HepG2 (cell line): ENCODE data around the gene PDLIM7. TPM values are rescaled to one million over a fixed set of nuclear protein-coding genes. Genes with fewer than 3 reads are reported as not detected.

Source experiments
- ATAC-seq: fragments of 200-7000 bp; cut with Tn5 transposase; 3 replicates; pipeline ENCODE4 v1.9.1; 2020; ENCODE audit warnings: mild to moderate bottlenecking, moderate library complexity
- BruUV-seq: library from RNA; stranded (reverse); fragments of 400-500 nt; replicated peaks from 2 replicates; lab custom pipeline; 2021; lab: Mats Ljungman, UMichigan
- CTCF ChIA-PET: fragments of 300-600 bp; formaldehyde crosslinking; extraction: SDS; loops from one replicate; lab custom pipeline; 2021; ENCODE audit warnings: low total read pairs, inconsistent platforms, low intra/inter-chr PET ratio; lab: Yijun Ruan, JAX
- POLR2A ChIA-PET: fragments of 350-600 bp; sonication (Branson Sonifier 250); formaldehyde crosslinking; loops from one replicate; lab custom pipeline; 2020; ENCODE audit warnings: antibody characterized with exemption, inconsistent platforms; lab: Yijun Ruan, JAX
- DNase-seq: peaks from one replicate; pipeline ENCODE4 v3.0.0-alpha.2; 2015; ENCODE audit warnings: low spot score
- FAIRE-seq: peaks from 3 replicates; lab custom pipeline; 2011; peaks lifted over from hg19 to GRCh38; lab: Jason Lieb, UNC
- H2AFZ ChIP-seq: one replicate; pipeline ENCODE4 v1.6.1; 2011; ENCODE audit warnings: low read length, inconsistent platforms
- H3K27ac ChIP-seq: fragments of 300-600 bp; 3 replicates; pipeline ENCODE4 v1.8.0; 2011; ENCODE audit warnings: mixed run types, mild to moderate bottlenecking, mixed read lengths, low read length, inconsistent platforms; ENCODE audit not compliant: insufficient read depth; ENCODE audit errors: extremely low read length
- H3K27me3 ChIP-seq, 2 experiments: fragments of 200-600 bp in 1 of 2; 2 replicates in 1 of 2; 3 replicates in 1 of 2; pipeline versions ENCODE4 v1.6.0 to v1.8.0; 2011; ENCODE audit warnings: low read length in 2 of 2, mild to moderate bottlenecking in 2 of 2, moderate library complexity in 2 of 2, inconsistent platforms in 1 of 2; ENCODE audit not compliant: insufficient read depth in 2 of 2, control insufficient read depth in 1 of 2
- H3K36me3 ChIP-seq, 2 experiments: fragments of 200-600 bp in 1 of 2; replicated peaks in 1 of 2; 2 replicates in 1 of 2; 3 replicates in 1 of 2; pipeline versions ENCODE4 v1.5.1 to v1.8.0; 2011; ENCODE audit warnings: low read length in 2 of 2, inconsistent platforms in 1 of 2; ENCODE audit not compliant: insufficient read depth in 2 of 2, control insufficient read depth in 1 of 2
- H3K4me1 ChIP-seq: 2 replicates; pipeline ENCODE4 v1.5.1; 2012; ENCODE audit warnings: low read length, inconsistent platforms; ENCODE audit not compliant: insufficient read depth
- H3K4me2 ChIP-seq: 2 replicates; pipeline ENCODE4 v1.6.0; 2011; ENCODE audit warnings: low read depth, low read length, inconsistent platforms
- H3K4me3 ChIP-seq, 3 experiments: fragments of 200-600 bp in 1 of 3; sonication (generic), shearing (Covaris generic) in 1 of 3; replicated peaks in 1 of 3; 2 replicates each; pipeline ENCODE4 v1.5.1; 2011 to 2016; ENCODE audit warnings: low read length in 3 of 3, inconsistent platforms in 2 of 3, low read depth in 2 of 3, mild to moderate bottlenecking in 2 of 3, control low read depth in 1 of 3, mixed read lengths in 1 of 3; ENCODE audit not compliant: insufficient read depth in 1 of 3
- H3K79me2 ChIP-seq: one replicate; pipeline ENCODE4 v1.6.1; 2011; ENCODE audit warnings: low read length, inconsistent platforms; ENCODE audit not compliant: insufficient read depth
- H3K9ac ChIP-seq: 2 replicates; pipeline ENCODE4 v1.6.0; 2011; ENCODE audit warnings: mild to moderate bottlenecking, low read depth, low read length, inconsistent platforms; ENCODE audit not compliant: insufficient read depth
- H3K9me3 ChIP-seq: 2 replicates; pipeline ENCODE4 v1.5.1; 2012; ENCODE audit warnings: mild to moderate bottlenecking, low read length
- H4K20me1 ChIP-seq: 2 replicates; pipeline ENCODE4 v1.6.0; 2011; ENCODE audit warnings: inconsistent platforms, mild to moderate bottlenecking, low read length, moderate library complexity; ENCODE audit not compliant: insufficient read depth
- EED ChIP-seq: sonication (generic); formaldehyde crosslinking; IDR thresholded peaks from 2 replicates; pipeline ENCODE4 v1.5.0; 2020; ENCODE audit warnings: mild to moderate bottlenecking, missing genetic modification reagents
- FOXO1 ChIP-seq: sonication (generic); formaldehyde crosslinking; IDR thresholded peaks from 2 replicates; pipeline ENCODE4 v1.4.0; 2020; ENCODE audit warnings: missing genetic modification reagents
- JARID2 ChIP-seq: sonication (generic); formaldehyde crosslinking; IDR thresholded peaks from 2 replicates; pipeline ENCODE4 v1.8.1; 2023; ENCODE audit warnings: missing genetic modification reagents, inconsistent platforms; ENCODE audit not compliant: insufficient replicate concordance
- JUN ChIP-seq: sonication (generic); formaldehyde crosslinking; IDR thresholded peaks from 2 replicates; pipeline ENCODE4 v1.4.0; 2020; ENCODE audit warnings: mild to moderate bottlenecking, missing genetic modification reagents
- NONO ChIP-seq, 2 experiments: fragments of 450-650 bp in 1 of 2; sonication (generic) in 1 of 2; formaldehyde crosslinking in 1 of 2; IDR thresholded peaks in 1 of 2; conservative IDR thresholded peaks in 1 of 2; 2 replicates each; pipeline versions ENCODE4 v1.6.1 to v1.8.0; 2017 to 2022; ENCODE audit warnings: mild to moderate bottlenecking in 1 of 2, missing genetic modification reagents in 1 of 2, moderate library complexity in 1 of 2
- RBM39 ChIP-seq: fragments of 200-400 bp; formaldehyde crosslinking; IDR thresholded peaks from one replicate; pipeline ENCODE4 v1.6.1; 2018; ENCODE audit warnings: antibody characterized with exemption, mild to moderate bottlenecking, low read depth, low read length; ENCODE audit not compliant: poor library complexity, severe bottlenecking
- REPIN1 ChIP-seq: sonication (generic); formaldehyde crosslinking; IDR thresholded peaks from 2 replicates; pipeline ENCODE4 v1.8.0; 2022; ENCODE audit warnings: missing genetic modification reagents, low read depth, mild to moderate bottlenecking, borderline replicate concordance
- RFXANK ChIP-seq: IDR thresholded peaks from 2 replicates; pipeline ENCODE4 v1.6.1; 2016
- RNF2 ChIP-seq: fragments of 450-650 bp; conservative IDR thresholded peaks from 2 replicates; pipeline ENCODE4 v1.6.1; 2016; ENCODE audit warnings: low read depth
- SOX13 ChIP-seq, 3 experiments: fragments of 450-650 bp in 1 of 3; sonication (generic) in 1 of 3; formaldehyde crosslinking in 1 of 3; IDR thresholded peaks in 2 of 3; conservative IDR thresholded peaks in 1 of 3; 2 replicates each; pipeline versions ENCODE4 v1.5.0 to v1.6.1; 2016 to 2020; ENCODE audit warnings: antibody characterized with exemption in 1 of 3, mild to moderate bottlenecking in 1 of 3, missing compliant biosample characterization in 1 of 3, missing genetic modification reagents in 1 of 3, moderate library complexity in 1 of 3
- U2AF2 ChIP-seq: fragments of 200-400 bp; formaldehyde crosslinking; IDR thresholded peaks from 2 replicates; pipeline ENCODE4 v1.6.1; 2017; ENCODE audit warnings: low read depth, mild to moderate bottlenecking, low read length
- XRCC5 ChIP-seq: fragments of 200-400 bp; formaldehyde crosslinking; optimal IDR thresholded peaks from 2 replicates; pipeline ENCODE3; 2017; ENCODE audit warnings: mild to moderate bottlenecking, low read length
- ZNF430 ChIP-seq: sonication (generic); formaldehyde crosslinking; IDR thresholded peaks from 2 replicates; pipeline ENCODE4 v1.9.0; 2021; ENCODE audit warnings: mild to moderate bottlenecking, missing genetic modification reagents
- ZNF558 ChIP-seq: sonication (generic); formaldehyde crosslinking; IDR thresholded peaks from 2 replicates; pipeline ENCODE4 v1.9.0; 2022; ENCODE audit warnings: mild to moderate bottlenecking, missing genetic modification reagents, borderline replicate concordance
- WGBS: methylation state at CpG from one replicate; pipeline ENCODE4 v1.1.6; 2017; ENCODE audit warnings: low lambda C conversion rate; 5-methylcytosine and 5-hydroxymethylcytosine counted together
- in situ Hi-C: cut with HindIII; loops from 2 replicates; pipeline ENCODE4 v1.10.0; 2017; ENCODE audit warnings: low pct_unique_long_range_greater_than_20kb; ENCODE audit not compliant: extremely low pct_ligation_motif_present
- intact Hi-C: fragments of 100-400 bp; cut with micrococcal nuclease; formaldehyde crosslinking; loops from one replicate; pipeline ENCODE4 v1.10.0; 2022; ENCODE audit not compliant: unreplicated experiment
- polyA plus RNA-seq, 8 experiments: library from polyadenylated mRNA; depleted of rRNA in 3 of 8; stranded (reverse) in 7 of 8; unstranded in 1 of 8; fragments of >200 nt; fragmentation: Illumina TruSeq in 4 of 8; extraction: Trizol in 4 of 8; gene quantifications; 2 replicates each; pipeline versions ENCODE4 v1.2.1 to v1.2.3, GENCODE V29; 2011 to 2016; ENCODE audit warnings: low read depth in 4 of 8, missing spikeins in 1 of 8, mixed read lengths in 1 of 8; ENCODE audit not compliant: insufficient read depth in 1 of 8
- total RNA-seq, 5 experiments: library from RNA; depleted of rRNA; stranded (reverse); fragments of >200 nt; fragmentation: Illumina TruSeq; extraction: Trizol; gene quantifications; 2 replicates each; pipeline ENCODE4 v1.2.3, GENCODE V29; 2016; ENCODE audit warnings: low read depth in 1 of 5
- TF ChIP-seq, protein P1 (sequence below): sonication (generic); formaldehyde crosslinking; IDR thresholded peaks from 2 replicates; pipeline ENCODE4 v1.4.0; 2020; ENCODE audit warnings: missing genetic modification reagents
- TF ChIP-seq, protein P2 (sequence below), 2 experiments: sonication (generic) in 1 of 2; formaldehyde crosslinking in 1 of 2; IDR thresholded peaks; 2 replicates each; pipeline versions ENCODE4 v1.4.0 to v1.6.1; 2016 to 2020; ENCODE audit warnings: borderline replicate concordance in 1 of 2, low read depth in 1 of 2, mild to moderate bottlenecking in 1 of 2, missing genetic modification reagents in 1 of 2

The PDLIM7 gene
- total and polyA plus RNA-seq, 2 of the 13 experiments (the other 11 are each of a cell fraction or from before 2014, with no cell fraction given), result 21.1 to 31.3 TPM

DNA sequence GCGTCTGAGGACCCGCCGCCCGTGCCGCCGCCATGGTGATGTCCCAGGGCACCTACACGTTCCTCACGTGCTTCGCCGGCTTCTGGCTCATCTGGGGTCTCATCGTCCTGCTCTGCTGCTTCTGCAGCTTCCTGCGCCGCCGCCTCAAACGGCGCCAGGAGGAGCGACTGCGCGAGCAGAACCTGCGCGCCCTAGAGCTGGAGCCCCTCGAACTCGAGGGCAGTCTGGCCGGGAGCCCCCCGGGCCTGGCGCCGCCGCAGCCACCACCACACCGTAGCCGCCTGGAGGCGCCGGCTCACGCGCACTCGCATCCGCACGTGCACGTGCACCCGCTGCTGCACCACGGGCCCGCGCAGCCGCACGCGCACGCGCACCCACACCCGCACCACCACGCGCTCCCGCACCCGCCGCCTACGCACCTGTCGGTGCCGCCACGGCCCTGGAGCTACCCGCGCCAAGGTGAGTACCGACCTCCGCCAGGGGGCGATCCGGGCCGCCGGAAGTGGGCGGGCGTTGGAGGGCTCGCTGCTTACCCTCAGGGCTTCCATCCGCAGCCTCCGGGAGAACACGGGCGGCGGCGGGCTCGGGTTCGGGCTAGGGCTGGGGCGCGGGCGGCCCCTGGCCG, 42.3 kb downstream of the PDLIM7 start:
- peak overlapping the region; percentile 82 for H3K9ac ChIP-seq
- 1% methylated on average over 16 of the region's 80 CpGs for WGBS
- TF ChIP-seq REPIN1 (CRISPR knock-in tag) (peak; percentile 77), FOXO1 (CRISPR knock-in tag) (no peak; the same call in 1 of the 2 replicates), RFXANK (CRISPR knock-in tag) (no peak), SOX13 (IDR thresholded peaks at IDR 0.05) (peak; percentile 20; the same call in 1 of the 2 replicates), SOX13 (CRISPR knock-in tag; conservative IDR thresholded peaks at IDR 0.05 in 1 of 2, IDR thresholded peaks at IDR 0.05 in 1 of 2) (peak in 1 of 2 experiments; percentile 41; a peak in 1 of 4 replicates), RNF2 (peak; percentile 66; the same call in 1 of the 2 replicates), ZNF430 (CRISPR knock-in tag) (no peak; the same call in 1 of the 2 replicates), JUN (CRISPR knock-in tag) (0 out of 2 replicates have a peak, but pooled peaks have one; percentile 46), EED (peak; percentile 51), NONO (IDR thresholded peaks at IDR 0.05) (no peak), NONO (CRISPR knock-in tag; conservative IDR thresholded peaks at IDR 0.05) (peak; percentile 87), XRCC5 (peak; percentile 64), ZNF558 (CRISPR knock-in tag) (no peak), U2AF2 (no peak), JARID2 (no peak), RBM39 (no peak)
- TF ChIP-seq, protein P1, sequence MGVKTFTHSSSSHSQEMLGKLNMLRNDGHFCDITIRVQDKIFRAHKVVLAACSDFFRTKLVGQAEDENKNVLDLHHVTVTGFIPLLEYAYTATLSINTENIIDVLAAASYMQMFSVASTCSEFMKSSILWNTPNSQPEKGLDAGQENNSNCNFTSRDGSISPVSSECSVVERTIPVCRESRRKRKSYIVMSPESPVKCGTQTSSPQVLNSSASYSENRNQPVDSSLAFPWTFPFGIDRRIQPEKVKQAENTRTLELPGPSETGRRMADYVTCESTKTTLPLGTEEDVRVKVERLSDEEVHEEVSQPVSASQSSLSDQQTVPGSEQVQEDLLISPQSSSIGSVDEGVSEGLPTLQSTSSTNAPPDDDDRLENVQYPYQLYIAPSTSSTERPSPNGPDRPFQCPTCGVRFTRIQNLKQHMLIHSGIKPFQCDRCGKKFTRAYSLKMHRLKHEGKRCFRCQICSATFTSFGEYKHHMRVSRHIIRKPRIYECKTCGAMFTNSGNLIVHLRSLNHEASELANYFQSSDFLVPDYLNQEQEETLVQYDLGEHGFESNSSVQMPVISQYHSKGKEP (CRISPR knock-in tag), result no peak
- TF ChIP-seq, protein P2, sequence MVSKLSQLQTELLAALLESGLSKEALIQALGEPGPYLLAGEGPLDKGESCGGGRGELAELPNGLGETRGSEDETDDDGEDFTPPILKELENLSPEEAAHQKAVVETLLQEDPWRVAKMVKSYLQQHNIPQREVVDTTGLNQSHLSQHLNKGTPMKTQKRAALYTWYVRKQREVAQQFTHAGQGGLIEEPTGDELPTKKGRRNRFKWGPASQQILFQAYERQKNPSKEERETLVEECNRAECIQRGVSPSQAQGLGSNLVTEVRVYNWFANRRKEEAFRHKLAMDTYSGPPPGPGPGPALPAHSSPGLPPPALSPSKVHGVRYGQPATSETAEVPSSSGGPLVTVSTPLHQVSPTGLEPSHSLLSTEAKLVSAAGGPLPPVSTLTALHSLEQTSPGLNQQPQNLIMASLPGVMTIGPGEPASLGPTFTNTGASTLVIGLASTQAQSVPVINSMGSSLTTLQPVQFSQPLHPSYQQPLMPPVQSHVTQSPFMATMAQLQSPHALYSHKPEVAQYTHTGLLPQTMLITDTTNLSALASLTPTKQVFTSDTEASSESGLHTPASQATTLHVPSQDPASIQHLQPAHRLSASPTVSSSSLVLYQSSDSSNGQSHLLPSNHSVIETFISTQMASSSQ (IDR thresholded peaks at IDR 0.05; ENCODE audit: low read depth), result no peak
- TF ChIP-seq, protein P2 (CRISPR knock-in tag; IDR thresholded peaks at IDR 0.05; ENCODE audit: borderline replicate concordance), result peak; percentile 78

More for the DNA sequence above, 42.3 kb downstream of the PDLIM7 start:
- BruUV-seq, result no TSS peak
- H3K4me3 ChIP-seq, result peak overlapping the region; percentile 81 to 89 (median 87)
- peaks cover 12% of the 10 kb centered on the region; the same call in 1 of the 2 replicates for H4K20me1 ChIP-seq
- ChIA-PET POLR2A (interaction anchor here (0.8 to 4.4 kb wide), 21 partner anchors 9 to 341 kb away, joined by 3 to 29 read pairs (median 7); partner anchors contain the start of genes F12, GRK6 and PDLIM7), CTCF (interaction anchor here (1.0 to 4.8 kb wide), 12 partner anchors 29 to 344 kb away, joined by 3 to 54 read pairs (median 4); partner anchors contain the start of genes GRK6 and PDLIM7)
- peaks cover 5% of the 10 kb centered on the region for H3K79me2 ChIP-seq
- peak; percentile 79 for DNase-seq
- no peaks in the 10 kb centered on the region for H3K9me3 ChIP-seq
- H3K36me3 ChIP-seq, result peaks cover 0 to 4% of the 10 kb centered on the region in 2 experiments; a peak in 2 of 5 replicates
- peak; percentile 77 for ATAC-seq
- H3K4me1 ChIP-seq, result peaks cover 29% of the 10 kb centered on the region
- in situ Hi-C loops, result loop anchor here (5.0 to 25.0 kb wide), 2 partner anchors 68 to 343 kb away; no protein-coding TSS in a partner anchor
- FAIRE-seq, result no peak
- no peaks in the 10 kb centered on the region; a peak in 1 of 5 replicates for H3K27me3 ChIP-seq
- H3K27ac ChIP-seq, result peak overlapping the region; percentile 84
- no peak overlapping the region for H2AFZ ChIP-seq
- intact Hi-C loops, result no loop called here
- peak overlapping the region; percentile 98 for H3K4me2 ChIP-seq
